GM18498 (cell line): Measurements from ENCODE around the gene VAV1.

ENCODE experiments used
- ATAC-seq: cut with Tn5 transposase; IDR thresholded peaks from one replicate; pipeline ENCODE4 v1.9.1; 2021; ENCODE audit warnings: mild to moderate bottlenecking, moderate library complexity; ENCODE audit not compliant: unreplicated experiment

The VAV1 gene

GRCh38 chr19:6877766-6878165 is 105.3 kb downstream of the VAV1 start:
- ATAC-seq = no peak

DNA sequence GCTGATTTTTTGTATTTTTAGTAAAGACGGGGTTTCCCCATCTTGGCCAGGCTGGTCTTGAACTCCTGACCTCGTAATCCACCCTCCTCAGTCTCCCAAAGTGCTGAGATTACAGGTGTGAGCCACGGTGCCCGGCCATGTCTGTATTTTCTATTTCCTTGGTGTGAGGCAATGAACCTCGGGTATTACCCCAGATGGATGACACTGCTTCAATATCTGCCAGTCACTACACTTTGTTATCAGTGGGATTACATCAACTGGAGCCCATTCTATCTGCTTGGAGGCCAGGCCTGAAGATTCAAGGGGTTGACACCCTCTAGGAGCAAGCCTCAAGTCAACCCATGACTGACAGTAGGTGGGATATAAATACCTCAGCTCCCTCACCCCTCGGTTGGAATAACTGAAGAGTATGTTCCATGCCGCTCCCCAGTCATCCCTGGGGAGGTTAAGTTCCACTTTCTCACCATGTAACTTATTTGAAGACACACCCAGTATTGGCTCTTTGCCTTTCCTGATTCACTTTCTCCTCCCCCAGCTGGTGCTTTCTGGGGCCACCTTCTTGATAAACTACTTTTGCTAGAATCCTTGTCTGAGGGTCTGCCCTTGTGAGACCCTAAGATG is 113.9 kb downstream of the VAV1 start:
- no peak for ATAC-seq

DNA sequence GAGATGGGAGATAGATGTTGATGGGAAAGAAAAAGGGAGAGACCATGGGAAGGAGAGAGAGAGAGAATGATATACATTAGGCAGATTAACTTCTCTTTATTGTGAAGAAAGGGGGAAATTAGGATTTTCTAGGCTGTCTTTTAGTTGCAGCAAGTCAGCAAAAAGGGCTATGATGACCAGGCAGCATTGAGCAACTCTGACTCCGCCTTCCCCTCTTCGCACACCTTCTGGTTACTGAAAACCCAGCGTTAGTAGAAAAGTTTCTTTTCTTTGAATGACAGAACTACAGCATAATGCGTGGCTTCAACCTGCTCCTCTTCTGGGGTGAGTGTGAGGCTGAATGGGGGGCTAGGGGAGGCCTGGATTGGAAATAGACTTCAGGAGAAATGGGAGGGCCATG is 114.8 kb downstream of the VAV1 start, which contains the start of gene ADGRE1:
Gene ADGRE1, plus strand, starts transcription at position 264 of the 400 bp plus-strand sequence. Its CDS starts 30 bp downstream, at position 294.
- no peak for ATAC-seq

DNA sequence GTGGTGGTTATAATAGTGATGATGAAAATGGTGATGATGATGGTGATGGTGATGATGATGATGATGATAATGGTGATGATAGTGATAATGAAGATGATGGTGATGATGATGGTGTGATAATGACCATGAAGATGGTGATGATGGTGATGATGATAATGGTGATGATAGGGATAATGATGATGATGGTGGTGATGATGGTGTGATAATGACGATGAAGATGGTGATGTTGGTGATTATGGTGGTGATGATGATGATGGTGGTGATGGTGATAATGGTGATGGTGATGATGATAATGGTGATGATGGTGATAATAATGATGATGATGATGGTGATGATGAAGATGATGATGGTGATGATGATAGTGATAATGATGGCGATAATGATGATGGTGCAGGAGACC is 116.5 kb downstream of the VAV1 start:
- ATAC-seq = no peak

DNA sequence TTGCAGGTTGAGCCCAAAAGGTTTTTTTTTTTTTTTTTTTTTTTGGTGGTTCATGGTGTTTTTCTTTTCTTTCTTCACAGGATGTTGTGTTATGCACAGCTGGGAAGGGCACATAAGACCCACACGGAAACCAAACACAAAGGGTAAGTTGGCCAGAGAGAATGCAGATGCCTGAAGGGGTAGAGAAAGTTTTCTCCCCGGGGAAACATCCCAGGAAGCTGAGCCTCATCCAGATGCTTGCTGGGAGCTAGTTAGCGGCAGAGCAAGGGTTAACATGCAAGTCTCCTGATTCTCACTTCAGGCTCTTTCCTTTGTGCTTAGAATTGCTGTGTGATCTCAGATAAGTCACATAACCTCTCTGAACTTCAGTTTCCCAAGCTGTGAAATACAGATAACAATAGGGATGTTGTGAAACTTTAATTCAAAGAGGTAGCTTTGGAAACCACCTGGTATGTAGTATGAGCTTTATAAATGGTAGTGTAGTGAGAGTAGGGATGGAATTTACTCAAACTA is 117.9 kb downstream of the VAV1 start:
- ATAC-seq = no peak

GRCh38 chr19:6890938-6891337 is 118.4 kb downstream of the VAV1 start:
- ATAC-seq = no peak

GRCh38 chr19:6891761-6892385 is 119.4 kb downstream of the VAV1 start:
- no peak for ATAC-seq

DNA sequence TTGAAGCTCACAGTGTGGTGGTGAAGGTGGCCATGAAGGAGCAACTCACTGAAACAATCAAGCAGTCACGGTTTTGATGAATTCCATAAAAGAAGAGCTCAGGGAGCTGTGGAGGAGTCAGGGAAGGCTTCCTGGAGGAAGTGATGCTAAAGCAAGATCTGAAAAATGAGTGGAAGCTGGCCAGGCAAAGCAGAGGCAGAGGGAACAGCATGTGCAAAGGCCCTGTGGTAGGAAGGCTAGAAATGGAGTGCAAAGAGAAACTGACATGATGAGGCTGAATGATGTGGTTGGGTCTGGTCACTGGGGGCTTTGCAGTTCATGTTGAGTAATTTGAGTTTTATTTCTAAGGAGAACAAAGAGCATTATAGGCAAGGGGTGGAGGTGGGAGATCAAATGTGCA is 121.8 kb downstream of the VAV1 start:
- no peak for ATAC-seq

- ATAC-seq = no peak
Measured at GRCh38 chr19:6903446-6903845, 130.9 kb downstream of the VAV1 start.

DNA sequence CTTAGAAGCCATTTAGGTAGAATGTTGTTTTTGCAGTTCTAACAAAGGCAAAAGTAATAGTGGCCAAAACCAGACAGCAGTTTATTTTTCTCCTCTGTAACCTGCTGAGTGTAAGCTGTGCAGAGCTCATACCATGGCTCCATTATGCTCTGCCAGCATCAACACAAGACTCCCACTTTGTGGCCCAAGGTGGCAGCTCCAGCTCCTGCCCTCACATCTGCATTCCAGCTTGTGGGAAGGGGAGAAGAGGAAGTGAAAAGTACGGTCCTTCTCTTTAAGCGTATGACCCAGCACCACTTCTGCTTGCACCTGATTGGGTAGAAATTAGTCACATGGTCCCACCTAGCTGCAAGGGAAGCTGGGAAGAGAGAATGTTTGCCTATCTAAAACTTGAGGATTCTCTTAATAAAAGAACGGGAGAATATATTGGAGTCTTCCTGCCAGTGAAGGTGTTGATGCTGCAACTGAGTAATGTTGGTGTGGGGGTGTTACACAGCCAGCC is 134.1 kb downstream of the VAV1 start:
- ATAC-seq = no peak
